GM19351 (cell line): ENCODE results near the gene RXRA.

Experiments
- ATAC-seq: cut with Tn5 transposase; IDR thresholded peaks from one replicate; pipeline ENCODE4 v1.9.1; 2021; ENCODE audit warnings: mild to moderate bottlenecking, moderate library complexity; ENCODE audit not compliant: unreplicated experiment

Gene RXRA

DNA sequence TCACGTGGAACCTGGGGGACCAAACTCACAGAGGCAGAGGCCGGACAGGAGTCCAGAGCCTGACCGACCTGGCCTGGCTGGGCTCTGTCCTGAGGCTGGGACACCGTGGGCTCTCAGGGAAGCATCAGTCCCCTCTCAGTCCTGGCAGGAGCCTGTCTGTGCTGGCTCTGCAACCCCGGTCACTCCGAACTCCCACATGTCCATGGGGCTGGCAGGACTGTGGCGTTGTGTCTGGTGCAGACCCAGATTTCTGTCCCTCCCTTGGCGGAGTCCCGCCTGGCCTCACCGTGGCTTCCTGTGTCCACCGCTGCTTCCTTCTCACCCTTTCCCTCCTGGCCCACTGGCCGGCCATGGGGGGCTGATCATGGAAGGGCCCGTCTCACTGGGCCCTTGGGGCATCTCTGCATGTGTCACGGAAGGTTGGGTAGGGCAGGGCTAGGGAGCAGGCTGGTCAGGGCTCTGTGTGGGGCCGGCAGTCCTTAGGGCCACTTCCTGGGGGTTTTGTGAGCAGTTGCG is 68.8 kb downstream of the RXRA start:
- no peak for ATAC-seq

DNA sequence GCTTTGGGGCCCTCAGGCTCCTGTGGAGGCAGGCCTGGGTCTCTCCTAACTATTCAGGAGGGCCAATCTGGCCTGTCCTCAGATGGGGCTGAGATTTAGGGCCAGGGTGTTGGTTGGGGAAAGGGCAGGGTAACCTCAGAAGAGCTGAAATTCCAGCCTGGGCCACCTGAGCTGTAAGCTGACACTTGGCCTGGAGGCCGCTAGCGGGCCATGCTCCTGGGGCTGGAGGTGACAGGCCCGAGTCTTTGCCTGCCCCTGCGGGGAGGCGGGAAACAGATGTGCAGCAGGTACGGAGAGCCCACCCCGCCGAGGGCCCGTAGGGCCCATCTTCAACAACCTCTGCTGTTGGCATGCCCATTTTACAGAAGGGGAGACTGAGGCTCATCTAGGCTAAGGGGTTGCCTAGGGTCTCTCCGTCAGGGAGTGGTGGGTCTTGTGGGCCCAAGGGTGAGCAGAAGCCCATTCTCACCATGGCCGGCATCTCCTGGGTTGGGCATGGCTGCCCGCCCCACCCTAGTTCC is 69.5 kb downstream of the RXRA start:
- ATAC-seq = no peak

DNA sequence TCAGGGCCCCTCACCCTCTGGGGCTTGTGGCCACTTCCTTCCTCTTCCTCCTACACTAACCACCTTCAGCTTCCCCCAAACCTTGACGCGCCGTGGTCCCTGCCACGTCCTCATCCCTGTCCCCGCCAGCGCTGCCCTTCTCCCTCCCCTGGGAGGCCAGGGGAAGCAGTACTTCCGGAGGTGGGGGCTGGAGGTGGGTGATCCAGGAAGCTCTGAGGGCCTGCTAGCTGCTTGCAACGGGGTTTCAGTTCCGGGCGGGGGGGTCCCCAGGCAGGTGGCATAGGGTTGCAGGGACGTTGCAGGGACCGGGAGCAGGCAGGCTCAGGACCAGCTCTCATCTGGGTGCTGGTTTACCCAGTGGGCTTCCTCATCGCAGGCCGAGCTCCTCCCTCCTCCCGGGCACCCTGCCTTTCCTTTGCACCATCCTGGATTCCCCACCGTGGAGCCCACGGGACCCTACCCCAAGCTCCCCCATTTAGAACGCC is 70.0 kb downstream of the RXRA start:
- peak; percentile 38 for ATAC-seq

DNA sequence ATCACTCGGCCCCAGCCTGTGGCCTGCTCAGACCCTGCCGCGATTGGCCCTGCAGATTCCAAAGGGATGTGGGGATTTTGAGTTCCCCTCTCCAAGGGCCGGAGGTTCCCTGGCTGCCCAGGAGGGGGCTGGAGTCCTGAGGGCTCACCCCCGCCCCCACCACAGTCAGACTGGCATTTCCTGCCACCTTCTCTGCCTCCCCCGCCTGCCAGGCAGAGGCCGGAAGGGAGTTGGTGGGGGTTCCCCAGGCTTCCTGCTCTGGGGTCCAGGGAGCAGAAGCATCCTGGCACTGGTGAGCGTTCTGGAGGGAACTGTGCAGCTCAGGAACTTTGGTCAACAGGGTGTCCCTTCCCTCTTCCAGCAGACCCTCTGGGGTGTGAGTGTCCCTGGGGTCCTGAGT is 70.6 kb downstream of the RXRA start:
- no peak for ATAC-seq

DNA sequence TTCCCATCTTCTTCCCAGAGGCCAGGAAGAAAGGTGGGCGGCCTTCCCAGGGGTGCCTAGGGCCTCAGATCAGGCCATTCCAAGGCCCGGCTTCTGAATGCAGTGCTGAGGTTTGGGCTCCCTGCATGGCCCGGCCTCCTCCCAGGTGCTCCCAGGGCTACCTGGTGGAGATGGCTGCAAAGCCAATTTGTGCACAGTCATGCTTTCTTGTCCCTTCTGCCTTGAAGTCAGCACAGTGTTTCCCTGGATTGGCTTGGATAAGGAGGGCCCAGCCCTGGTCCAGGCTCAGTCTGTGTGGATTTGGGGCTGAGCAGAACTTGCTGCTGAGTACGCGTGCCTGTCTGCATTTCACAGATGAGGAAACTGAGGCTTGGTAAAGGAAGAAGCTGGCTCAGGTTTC is 72.5 kb downstream of the RXRA start:
- ATAC-seq = no peak

DNA sequence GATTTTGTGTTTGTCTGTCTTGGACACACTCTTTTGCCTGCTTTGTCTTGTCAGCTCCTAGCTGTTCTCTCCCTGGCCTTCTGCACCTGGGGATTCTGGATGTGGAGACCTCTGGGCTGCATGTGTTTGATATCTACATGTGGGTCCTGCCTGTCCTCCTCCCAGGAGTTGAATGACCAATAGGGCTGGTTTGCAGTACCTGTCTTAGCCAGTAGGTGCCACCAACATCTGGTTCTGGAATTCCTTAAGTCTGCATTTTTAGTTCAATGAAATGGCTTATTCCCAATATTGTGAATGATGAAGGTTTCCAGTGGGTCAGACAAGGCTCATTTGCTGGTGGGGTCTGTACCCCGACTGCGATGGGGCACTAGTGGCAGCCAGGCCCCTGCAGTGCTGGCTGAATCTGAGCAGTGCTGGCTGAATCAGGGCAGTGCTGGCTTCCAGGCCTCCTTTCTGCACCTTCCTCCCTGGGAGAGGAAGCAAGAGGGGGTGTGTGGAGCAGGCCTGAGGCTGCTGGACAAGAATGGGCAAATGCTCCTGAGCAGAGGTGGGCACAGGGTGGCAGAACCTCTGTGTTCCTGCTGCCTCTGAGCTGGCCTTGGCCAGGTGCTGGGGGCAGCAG is 73.3 kb downstream of the RXRA start:
- no peak for ATAC-seq

DNA sequence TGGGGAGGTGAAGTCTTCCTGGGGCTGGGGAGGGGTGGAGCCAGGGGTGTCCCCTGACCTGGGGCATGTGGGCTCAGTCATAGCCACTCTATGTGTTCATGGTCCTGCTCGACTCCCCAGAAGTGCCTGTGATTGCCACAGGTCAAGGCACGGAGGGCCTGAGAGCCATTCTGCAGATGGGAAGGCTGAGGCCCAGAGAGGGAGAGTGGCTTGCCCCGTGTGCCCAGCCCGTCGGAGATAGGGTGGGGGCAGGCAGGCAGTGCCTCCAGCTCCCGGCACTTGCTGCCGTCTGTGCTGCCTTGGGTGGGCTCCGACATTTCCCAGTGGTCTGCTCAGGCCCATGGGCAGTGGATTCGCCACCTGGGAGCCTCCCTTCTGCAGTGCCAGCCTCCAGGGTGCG is 74.0 kb downstream of the RXRA start:
- no peak for ATAC-seq

DNA sequence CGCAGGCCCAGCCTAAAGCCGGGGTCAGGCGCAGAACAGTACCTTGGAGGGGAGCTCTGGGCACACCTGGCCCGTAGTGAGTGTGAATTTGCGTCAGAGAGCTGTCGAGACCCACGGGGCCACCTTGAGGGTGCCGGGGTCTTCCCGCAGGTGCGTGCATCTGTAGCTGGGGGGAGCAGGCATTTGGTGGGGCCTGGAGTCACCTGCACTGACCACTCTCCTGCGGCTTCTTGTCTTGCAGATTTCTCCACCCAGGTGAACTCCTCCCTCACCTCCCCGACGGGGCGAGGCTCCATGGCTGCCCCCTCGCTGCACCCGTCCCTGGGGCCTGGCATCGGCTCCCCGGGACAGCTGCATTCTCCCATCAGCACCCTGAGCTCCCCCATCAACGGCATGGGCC is 75.1 kb downstream of the RXRA start:
- no peak for ATAC-seq

DNA sequence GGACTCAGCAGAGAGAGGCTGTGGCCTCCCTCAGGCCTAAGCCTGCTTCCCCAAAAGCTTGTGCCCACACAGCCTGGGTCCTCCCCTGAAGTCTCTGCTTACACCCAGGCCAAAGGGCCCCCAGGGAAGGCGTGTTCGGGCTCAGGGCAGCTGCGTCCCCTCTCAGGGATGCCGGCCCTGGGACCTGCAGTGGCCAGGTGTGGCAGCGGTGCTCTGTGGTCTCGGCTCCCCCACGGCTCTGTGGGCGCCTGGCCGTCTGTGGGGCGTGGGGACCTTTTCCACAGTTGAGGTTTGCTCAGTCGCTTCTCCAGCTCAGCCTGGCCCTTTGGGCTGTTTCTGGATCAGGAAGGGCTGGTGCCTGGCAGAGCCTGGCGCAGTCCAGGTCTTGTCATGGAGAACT is 75.9 kb downstream of the RXRA start:
- no peak for ATAC-seq

DNA sequence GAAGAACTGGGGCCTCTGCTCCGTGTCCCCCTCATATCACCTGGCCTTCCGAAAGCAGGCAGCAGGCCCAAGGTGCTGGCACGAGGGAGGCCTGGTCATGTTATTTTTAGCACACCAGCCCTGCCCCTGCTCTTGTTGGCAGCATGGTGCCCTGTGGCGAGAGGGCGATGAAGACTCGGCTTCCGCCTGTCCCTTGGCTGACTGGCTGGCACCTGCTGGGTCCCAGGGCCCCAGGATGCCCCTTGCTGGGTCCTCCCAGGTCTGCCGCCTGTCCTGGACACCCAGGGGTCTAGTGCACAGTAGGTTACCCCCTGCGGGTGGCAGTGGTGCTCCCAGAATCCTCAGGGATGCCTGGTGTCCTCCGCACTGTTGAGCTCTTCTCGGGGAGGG is 77.0 kb downstream of the RXRA start:
- ATAC-seq = no peak

DNA sequence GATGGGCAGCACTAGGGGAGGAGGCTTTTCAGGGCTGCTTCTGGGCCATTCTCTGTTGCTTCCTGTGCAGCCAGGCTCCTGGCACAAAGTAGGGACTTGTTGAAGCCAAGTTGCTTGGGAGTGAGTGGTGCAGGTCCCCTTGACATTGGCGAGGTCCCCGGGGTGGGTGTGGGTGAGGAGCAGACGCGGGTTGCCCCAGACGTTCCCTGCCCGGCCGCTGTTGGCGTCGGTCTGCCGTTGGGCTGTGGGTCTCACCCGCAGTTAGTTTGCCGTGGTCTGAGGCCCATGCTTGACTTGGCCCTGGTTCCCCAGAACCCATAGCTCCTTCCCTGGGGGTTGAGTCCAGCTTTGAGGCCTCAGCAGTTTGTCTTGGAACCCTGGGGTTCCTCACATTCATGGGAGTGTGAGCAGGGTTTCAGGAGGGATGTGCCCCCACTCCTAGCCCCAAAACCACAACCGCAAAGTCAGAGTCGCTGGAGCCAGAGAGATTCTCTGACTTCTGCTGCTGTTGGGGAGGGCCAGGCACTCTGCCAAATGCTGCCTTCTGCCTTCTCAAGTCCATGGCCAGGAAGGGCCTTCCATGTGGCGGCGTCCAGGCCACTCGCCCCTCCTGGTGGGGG is 77.5 kb downstream of the RXRA start:
- no peak for ATAC-seq

DNA sequence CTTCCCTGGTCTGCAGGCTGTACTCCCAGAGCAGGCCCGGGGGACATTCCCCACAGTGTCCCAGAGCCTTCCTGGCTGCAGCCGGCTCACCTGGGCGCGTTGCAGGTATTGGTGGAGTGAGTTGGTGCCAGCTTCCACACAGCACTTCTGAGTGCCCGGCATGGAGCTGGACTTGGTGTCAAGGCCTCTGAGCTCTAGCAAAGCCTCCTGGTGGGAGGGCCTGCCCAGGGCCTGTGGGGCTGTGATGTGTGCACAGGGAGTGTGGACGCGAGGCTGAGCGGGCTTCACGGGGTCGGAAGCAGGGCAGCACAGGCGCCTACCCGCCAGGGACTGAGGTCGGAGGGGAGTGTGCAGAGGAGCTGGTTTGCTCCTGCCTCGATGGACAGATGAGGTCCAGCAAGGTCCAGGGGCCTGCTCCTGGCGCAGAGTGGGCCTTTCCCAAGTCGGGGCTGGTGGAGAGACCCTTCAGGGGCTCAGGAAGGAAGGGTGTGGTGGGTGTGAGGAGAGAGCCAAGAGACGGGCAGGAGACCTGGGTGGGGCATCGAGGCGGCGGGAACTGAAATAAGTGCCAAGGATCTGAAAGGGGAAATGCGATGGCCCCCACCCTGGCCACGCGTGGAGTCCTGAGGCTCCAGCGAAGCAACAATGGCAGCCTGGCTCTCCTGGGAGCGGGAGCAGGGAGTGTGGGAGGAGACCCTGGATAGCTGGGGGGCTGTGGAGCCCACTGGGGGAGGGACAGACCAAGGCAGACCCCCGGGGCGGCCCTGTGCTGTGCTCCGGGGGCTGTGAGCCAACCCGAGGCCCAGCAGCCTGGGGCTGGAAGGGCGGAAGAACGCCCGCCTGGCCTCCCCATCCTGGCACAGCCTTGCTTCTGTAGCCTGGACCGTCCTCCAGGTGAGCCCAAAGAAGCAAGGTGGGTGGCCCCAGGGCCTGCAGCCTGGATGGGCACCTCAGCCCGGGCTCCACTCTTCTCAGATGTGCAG is 78.4 kb downstream of the RXRA start:
- ATAC-seq = no peak

DNA sequence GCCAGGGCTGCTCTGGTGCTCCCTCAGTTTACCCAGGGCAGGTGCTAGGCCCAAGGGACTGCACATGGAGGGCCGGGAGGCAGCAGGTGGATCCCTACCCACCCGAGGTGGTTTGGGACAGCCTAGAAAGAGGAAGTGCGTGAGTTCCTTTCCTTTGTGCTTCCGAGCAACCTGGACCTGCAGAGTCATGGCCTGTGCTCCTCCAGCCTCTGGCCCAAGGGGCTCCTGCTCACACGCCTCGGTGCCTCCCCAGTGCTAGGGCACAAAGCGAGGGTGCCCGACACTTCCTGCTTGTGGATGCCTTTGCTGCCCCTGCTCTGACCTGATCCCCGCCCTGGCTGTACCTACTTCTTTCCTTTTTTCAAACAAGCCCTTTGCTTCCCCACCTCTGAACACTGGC is 79.3 kb downstream of the RXRA start:
- ATAC-seq = no peak

DNA sequence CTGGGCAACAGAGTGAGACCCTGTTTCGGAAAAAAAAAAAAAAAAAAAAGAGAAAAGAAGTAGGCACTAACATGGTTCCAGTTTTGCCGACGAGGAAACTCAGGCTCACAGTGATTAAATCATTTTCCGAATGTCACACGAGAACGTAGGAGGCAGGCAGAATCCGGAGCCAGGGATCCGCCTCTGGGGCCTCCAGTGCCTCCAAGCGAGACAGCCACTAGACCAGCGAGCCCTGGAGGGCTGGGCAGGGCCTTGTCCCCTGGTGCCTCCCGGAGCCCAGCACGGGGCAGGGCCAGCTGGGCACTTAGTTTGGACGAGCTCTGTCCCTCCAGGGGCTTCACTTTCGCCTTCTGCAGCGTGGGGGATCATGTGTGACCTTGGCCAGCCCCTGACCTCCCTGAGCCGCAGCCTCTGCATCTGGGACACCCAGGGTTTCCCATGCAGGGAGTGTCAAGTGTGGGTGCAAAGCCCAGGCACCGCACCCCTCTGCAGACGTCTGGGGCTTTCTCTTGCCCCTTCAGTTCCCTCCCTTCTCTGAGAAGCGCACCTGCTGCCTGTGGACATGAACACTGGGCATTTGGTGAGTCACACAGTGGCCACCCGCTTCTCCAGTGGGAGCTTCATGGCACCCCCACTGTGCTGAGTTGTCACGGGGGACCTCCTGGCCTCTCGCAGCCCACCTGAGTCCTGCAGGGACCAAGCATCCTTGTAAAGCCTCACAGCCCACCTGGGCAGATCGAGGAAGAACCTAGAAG is 80.3 kb downstream of the RXRA start:
- no peak for ATAC-seq

DNA sequence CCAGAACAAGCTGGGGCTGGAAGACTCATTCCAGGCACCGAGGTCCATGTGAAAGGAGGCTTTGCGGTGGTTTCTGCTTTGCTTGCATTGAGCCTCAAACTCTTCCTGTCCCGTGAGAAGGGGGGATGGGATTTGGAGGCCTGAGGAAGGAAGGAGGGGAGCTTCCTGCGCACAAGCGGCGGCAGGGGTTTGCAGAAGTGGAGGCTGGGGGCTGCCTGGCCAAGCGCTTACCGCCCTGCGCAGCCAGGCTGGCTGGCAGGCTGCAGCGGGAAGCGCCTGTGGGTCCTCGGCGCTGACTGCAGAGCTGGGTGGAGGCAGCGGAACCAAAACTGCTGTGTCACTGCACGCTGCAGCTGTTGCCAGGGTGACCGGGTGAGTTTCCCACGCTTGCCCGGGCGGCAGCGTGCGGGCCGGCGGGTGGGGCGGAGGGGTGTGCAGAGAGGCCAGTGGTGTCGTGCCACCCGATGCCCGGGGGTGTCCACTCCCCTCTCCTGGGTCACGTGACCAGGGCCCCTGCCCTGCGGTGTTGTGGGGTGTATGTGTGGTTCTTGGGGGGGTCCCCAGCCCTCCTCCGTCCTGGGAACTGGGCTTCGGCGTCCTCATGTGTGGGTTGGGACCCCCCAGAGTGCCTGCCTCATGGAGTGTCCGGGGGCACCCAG is 81.0 kb downstream of the RXRA start:
- ATAC-seq = peak; percentile 84

DNA sequence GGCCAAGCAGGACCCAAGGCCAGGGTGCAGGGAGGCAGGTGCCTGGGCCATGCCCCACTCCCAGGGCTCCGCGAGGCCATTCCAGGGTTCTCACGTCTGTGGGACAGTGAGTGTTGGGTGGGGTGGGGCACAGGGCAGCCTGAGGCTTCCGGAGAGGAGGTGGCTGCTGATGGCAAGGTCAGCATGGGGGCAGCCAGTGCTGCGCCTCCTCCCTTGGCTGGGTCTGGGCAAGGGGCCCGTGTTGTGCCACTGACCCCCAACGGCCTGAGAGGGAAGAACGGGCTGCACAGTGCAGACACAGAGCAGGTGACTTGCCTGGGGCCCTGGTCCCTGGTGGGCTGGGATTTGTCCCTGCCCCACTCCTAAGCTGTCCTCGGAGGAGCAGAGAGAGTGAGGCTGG is 82.1 kb downstream of the RXRA start:
- no peak for ATAC-seq

DNA sequence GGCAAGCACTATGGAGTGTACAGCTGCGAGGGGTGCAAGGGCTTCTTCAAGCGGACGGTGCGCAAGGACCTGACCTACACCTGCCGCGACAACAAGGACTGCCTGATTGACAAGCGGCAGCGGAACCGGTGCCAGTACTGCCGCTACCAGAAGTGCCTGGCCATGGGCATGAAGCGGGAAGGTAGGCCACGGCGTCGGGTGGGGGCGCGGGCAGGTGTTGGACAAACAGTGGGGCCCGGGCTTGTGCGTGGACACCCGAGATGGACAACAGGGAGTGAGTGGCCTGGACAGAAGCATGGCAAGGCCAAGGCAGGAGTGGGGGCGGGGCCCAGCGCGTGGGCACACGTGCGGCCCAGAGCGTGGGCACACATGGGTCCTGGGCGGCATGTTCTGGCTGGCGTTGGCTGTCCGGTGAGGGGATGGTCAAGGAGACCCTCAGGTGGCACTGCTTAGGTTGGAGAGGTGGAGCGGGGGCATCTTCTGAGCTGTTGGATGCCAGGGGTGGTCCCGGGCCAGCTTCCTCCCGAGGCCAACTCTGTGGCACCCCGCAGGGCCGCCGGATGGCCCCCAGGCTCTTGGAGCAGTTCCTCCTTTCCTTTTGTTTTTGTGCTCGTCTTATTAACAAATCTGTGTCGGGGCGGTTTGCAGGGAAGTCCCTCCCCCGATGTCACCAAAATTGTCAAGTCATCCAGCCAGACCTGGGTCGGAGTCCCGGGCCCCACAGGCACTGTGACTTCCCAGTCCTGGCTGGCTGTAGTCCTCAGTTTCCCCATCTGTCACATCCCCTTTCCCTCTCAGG is 82.9 kb downstream of the RXRA start:
- ATAC-seq = no peak

DNA sequence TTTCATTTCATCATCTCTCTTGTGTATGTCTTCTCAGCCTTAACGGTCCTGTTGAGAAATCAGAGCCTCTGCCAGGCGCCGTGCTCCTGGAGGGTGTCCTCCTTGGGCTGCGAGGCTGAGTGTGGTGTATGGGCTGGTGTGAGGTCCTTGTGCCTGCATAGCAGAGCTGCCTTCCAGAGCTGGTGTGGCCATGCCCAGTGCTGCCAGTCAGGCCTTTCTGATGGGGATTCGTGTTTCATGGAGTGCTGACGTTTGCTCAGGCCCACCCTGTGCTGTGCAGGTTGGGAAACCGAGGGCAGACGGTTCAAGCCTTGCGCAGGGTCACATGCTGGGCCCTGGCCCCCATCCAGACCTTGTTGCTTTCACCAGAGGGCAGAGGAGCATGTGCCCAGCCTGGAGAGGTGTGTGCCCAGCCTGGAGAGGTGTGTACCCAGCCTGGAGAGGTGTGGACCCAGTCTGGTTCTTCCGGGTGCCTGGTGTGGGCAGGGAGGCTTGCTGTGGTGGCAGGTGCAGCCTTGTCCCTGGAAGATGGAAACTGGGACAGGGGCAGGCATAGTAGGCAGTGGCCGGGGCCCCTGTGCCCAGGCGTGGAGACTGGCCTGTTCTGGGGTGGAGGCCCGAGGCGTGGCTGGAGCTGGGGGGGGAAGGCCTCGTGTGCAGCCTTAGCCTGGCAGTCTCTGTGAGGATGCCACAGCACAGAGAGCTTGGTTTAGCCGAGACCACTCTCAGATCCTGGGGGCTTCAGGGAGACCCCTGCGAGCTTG is 84.0 kb downstream of the RXRA start:
- no peak for ATAC-seq

DNA sequence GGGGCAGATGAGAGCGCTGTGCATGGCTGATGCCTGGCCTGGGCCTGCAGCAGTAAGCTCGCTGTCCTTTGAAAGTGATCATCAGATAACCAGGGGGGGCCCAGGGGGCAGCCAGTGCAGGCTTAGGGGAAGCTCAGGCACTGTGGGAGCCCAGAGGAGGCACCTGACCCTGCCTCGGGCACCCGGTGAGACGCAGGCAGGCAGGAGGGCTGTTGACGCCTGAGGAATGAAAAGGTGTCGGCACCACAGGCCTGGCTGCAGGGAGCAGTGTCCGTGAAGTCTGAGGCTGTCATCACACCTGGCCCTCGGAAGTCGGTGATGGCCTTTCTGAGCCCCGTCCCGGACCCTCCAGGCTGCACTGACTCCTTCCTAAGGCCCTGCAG is 84.6 kb downstream of the RXRA start:
- ATAC-seq = no peak
